A673 (cell line): Measurements from ENCODE around the gene PLEKHO2.

ENCODE experiments used
- CTCF ChIP-seq: fragments of 300-800, 200-600 bp; sonication (generic); conservative IDR thresholded peaks from 2 replicates; pipeline ENCODE4 v1.5.1; 2017; ENCODE audit warnings: low read depth, mild to moderate bottlenecking, antibody characterized with exemption, low read length, moderate library complexity, mixed read lengths
- EZH2 ChIP-seq: fragments of 200-600 bp; sonication (generic); IDR thresholded peaks from 2 replicates; pipeline ENCODE4 v1.6.1; 2017; ENCODE audit warnings: borderline replicate concordance, low read depth, mild to moderate bottlenecking, mixed read lengths, antibody characterized with exemption, low read length; ENCODE audit not compliant: poor library complexity, severe bottlenecking

DNA sequence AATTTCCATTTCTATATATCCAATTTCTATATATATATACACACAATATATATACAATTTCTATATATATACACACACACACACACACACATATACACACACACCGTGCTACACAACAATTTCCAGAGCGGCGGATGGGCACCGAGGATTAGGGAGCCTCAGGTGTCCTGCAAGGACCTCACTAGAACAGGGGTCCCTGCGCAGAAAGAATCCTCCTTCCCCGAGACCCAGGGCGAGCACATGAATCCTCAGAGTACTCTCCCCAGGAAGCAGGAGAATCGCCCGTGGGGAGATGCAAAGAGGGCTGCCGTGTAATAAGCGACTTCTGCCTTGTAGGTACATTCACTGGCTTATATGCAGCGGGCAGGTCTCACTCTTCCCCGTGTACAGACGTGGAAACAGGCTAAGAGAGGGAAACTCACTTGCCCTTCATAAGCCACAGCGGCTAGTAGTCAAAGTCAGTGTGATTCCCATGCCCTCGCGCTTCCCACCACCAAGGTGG, 16.7 kb upstream of the PLEKHO2 start:
- TF ChIP-seq EZH2 (no peak), CTCF (no peak)
